IMR-90 (cell line): Measurements from ENCODE around the gene DOCK9. TPM values are rescaled to one million over a fixed set of nuclear protein-coding genes. Genes with fewer than 3 reads are reported as not detected.

ENCODE experiments used
- ATAC-seq: fragments of 200-7000 bp; cut with Tn5 transposase; 2 replicates; pipeline ENCODE4 v1.9.1; 2020; ENCODE audit warnings: low read depth, mild to moderate bottlenecking, moderate library complexity
- BruUV-seq: library from RNA; stranded (reverse); fragments of 400-500 nt; replicated peaks from 2 replicates; lab custom pipeline; 2021; lab: Mats Ljungman, UMichigan
- CTCF ChIA-PET: fragments of 300-600 bp; formaldehyde crosslinking; extraction: SDS; loops from one replicate; lab custom pipeline; 2021; ENCODE audit warnings: antibody characterized with exemption; lab: Yijun Ruan, JAX
- POLR2A ChIA-PET: fragments of 300-600 bp; sonication (Branson Sonifier 250); formaldehyde crosslinking; loops from one replicate; lab custom pipeline; 2022; ENCODE audit warnings: antibody characterized with exemption; ENCODE audit not compliant: unreplicated experiment; lab: Charles Lee
- DNase-seq: peaks from one replicate; pipeline ENCODE4 v3.0.0; 2013
- H2AFZ ChIP-seq: replicated peaks from 2 replicates; pipeline ENCODE3; 2013; ENCODE audit warnings: low read length, mild to moderate bottlenecking; ENCODE audit not compliant: poor library complexity
- H2AK5ac ChIP-seq: 2 replicates; pipeline ENCODE4 v1.6.1; 2013; ENCODE audit warnings: low read depth, low read length, inconsistent platforms
- H2AK9ac ChIP-seq: replicated peaks from 2 replicates; pipeline ENCODE3; 2013; ENCODE audit warnings: mild to moderate bottlenecking, low read depth, low read length, moderate library complexity; ENCODE audit not compliant: poor library complexity
- H2BK120ac ChIP-seq: 2 replicates; pipeline ENCODE4 v1.6.1; 2013; ENCODE audit warnings: low read depth, low read length, inconsistent platforms
- H2BK15ac ChIP-seq: 3 replicates; pipeline ENCODE4 v1.6.1; 2013; ENCODE audit warnings: low read depth, low read length, inconsistent platforms
- H2BK20ac ChIP-seq: 2 replicates; pipeline ENCODE4 v1.6.1; 2013; ENCODE audit warnings: low read depth, mild to moderate bottlenecking, inconsistent platforms, low read length, moderate library complexity
- H2BK5ac ChIP-seq: 2 replicates; pipeline ENCODE4 v1.6.1; 2013; ENCODE audit warnings: mild to moderate bottlenecking, low read depth, low read length, inconsistent platforms; ENCODE audit not compliant: poor library complexity, severe bottlenecking
- H3K14ac ChIP-seq: replicated peaks from 2 replicates; pipeline ENCODE4 v1.6.1; 2013; ENCODE audit warnings: low read depth, low read length, inconsistent platforms
- H3K18ac ChIP-seq: 2 replicates; pipeline ENCODE4 v1.6.1; 2013; ENCODE audit warnings: low read depth, low read length, control low read depth
- H3K23ac ChIP-seq: 2 replicates; pipeline ENCODE4 v1.6.1; 2013; ENCODE audit warnings: low read depth, low read length, inconsistent platforms
- H3K27ac ChIP-seq: 2 replicates; pipeline ENCODE4 v1.5.1; 2013; ENCODE audit warnings: mild to moderate bottlenecking, control low read depth, low read length; ENCODE audit not compliant: insufficient read depth
- H3K27me3 ChIP-seq: 2 replicates; pipeline ENCODE4 v1.6.1; 2013; ENCODE audit warnings: low read length; ENCODE audit not compliant: control insufficient read depth, insufficient read depth
- H3K36me3 ChIP-seq: 2 replicates; pipeline ENCODE4 v1.6.1; 2013; ENCODE audit warnings: low read length, mixed read lengths; ENCODE audit not compliant: control insufficient read depth, insufficient read depth
- H3K4ac ChIP-seq: 2 replicates; pipeline ENCODE4 v1.6.1; 2013; ENCODE audit warnings: low read depth, low read length, inconsistent platforms
- H3K4me1 ChIP-seq: 2 replicates; pipeline ENCODE4 v1.6.1; 2013; ENCODE audit warnings: low read length, mixed read lengths; ENCODE audit not compliant: control insufficient read depth, insufficient read depth
- H3K4me2 ChIP-seq: 2 replicates; pipeline ENCODE4 v1.6.1; 2013; ENCODE audit warnings: low read depth, mild to moderate bottlenecking, control low read depth, low read length, moderate library complexity
- H3K4me3 ChIP-seq: 2 replicates; pipeline ENCODE4 v1.5.1; 2013; ENCODE audit warnings: low read depth, mild to moderate bottlenecking, control low read depth, low read length, moderate library complexity; ENCODE audit not compliant: insufficient read depth
- H3K56ac ChIP-seq: 2 replicates; pipeline ENCODE4 v1.6.1; 2013; ENCODE audit warnings: low read length, inconsistent platforms; ENCODE audit not compliant: insufficient read depth; ENCODE audit errors: extremely low read depth
- H3K79me1 ChIP-seq, 2 experiments: 2 replicates each; pipeline ENCODE4 v1.6.1; 2013; ENCODE audit warnings: low read length in 2 of 2, inconsistent platforms in 1 of 2, low read depth in 1 of 2
- H3K9ac ChIP-seq: 2 replicates; pipeline ENCODE4 v1.6.1; 2013; ENCODE audit warnings: low read depth, low read length, control low read depth
- H3K9me1 ChIP-seq: 2 replicates; pipeline ENCODE4 v1.6.1; 2013; ENCODE audit warnings: low read length, inconsistent platforms; ENCODE audit not compliant: insufficient read depth
- H3K9me3 ChIP-seq: 2 replicates; pipeline ENCODE4 v1.6.1; 2013; ENCODE audit warnings: low read length; ENCODE audit not compliant: control insufficient read depth, insufficient read depth
- H4K20me1 ChIP-seq: 2 replicates; pipeline ENCODE4 v1.6.1; 2013; ENCODE audit warnings: low read length, inconsistent platforms; ENCODE audit not compliant: insufficient read depth
- H4K5ac ChIP-seq: 2 replicates; pipeline ENCODE4 v1.6.1; 2013; ENCODE audit warnings: mild to moderate bottlenecking, low read depth, low read length, control low read depth
- H4K8ac ChIP-seq, 2 experiments: 2 replicates each; pipeline ENCODE4 v1.6.1; 2013; ENCODE audit warnings: low read depth in 2 of 2, low read length in 2 of 2, control low read depth in 1 of 2, inconsistent platforms in 1 of 2
- H4K91ac ChIP-seq: 2 replicates; pipeline ENCODE4 v1.6.1; 2013; ENCODE audit warnings: low read depth, low read length, inconsistent platforms; ENCODE audit not compliant: insufficient read depth
- BHLHE40 ChIP-seq: fragments of 150-350 bp; IDR thresholded peaks from 2 replicates; pipeline ENCODE4 v1.6.1; 2016; ENCODE audit warnings: mild to moderate bottlenecking, low read depth, low read length
- CEBPB ChIP-seq: IDR thresholded peaks from 2 replicates; pipeline ENCODE4 v1.6.1; 2012; ENCODE audit warnings: low read depth, low read length, improper control_type of control experiment
- CHD1 ChIP-seq: IDR thresholded peaks from 2 replicates; pipeline ENCODE4 v1.6.1; 2012; ENCODE audit warnings: low read depth, low read length, improper control_type of control experiment
- CTCF ChIP-seq: conservative IDR thresholded peaks from 2 replicates; pipeline ENCODE4 v1.5.1; 2012; ENCODE audit warnings: mild to moderate bottlenecking, low read depth, low read length, improper control_type of control experiment
- FOS ChIP-seq: fragments of 150-350 bp; IDR thresholded peaks from 2 replicates; pipeline ENCODE4 v1.6.1; 2016; ENCODE audit warnings: low read depth, low read length
- MAFK ChIP-seq: IDR thresholded peaks from 2 replicates; pipeline ENCODE4 v1.6.1; 2012; ENCODE audit warnings: low read depth, low read length, improper control_type of control experiment
- MAZ ChIP-seq: IDR thresholded peaks from 2 replicates; pipeline ENCODE4 v1.6.1; 2012; ENCODE audit warnings: low read depth, mild to moderate bottlenecking, low read length, improper control_type of control experiment, moderate library complexity, borderline replicate concordance
- MXI1 ChIP-seq: IDR thresholded peaks from 2 replicates; pipeline ENCODE4 v1.6.1; 2012; ENCODE audit warnings: low read depth, mild to moderate bottlenecking, low read length, moderate library complexity, borderline replicate concordance
- NFE2L2 ChIP-seq: fragments of 150-350 bp; IDR thresholded peaks from 2 replicates; pipeline ENCODE4 v1.6.1; 2016; ENCODE audit warnings: low read depth, mild to moderate bottlenecking, low read length
- POLR2A ChIP-seq: IDR thresholded peaks from 2 replicates; pipeline ENCODE4 v1.6.1; 2012; ENCODE audit warnings: mild to moderate bottlenecking, low read depth, low read length
- RAD21 ChIP-seq: IDR thresholded peaks from 2 replicates; pipeline ENCODE4 v1.6.1; 2012; ENCODE audit warnings: low read length, improper control_type of control experiment
- RCOR1 ChIP-seq: IDR thresholded peaks from 2 replicates; pipeline ENCODE4 v1.6.1; 2012; ENCODE audit warnings: mild to moderate bottlenecking, low read length, improper control_type of control experiment; ENCODE audit not compliant: insufficient replicate concordance
- RFX5 ChIP-seq: IDR thresholded peaks from 2 replicates; pipeline ENCODE4 v1.8.0; 2012; ENCODE audit warnings: low read depth, mild to moderate bottlenecking, low read length, moderate library complexity
- SMC3 ChIP-seq: fragments of 150-350 bp; IDR thresholded peaks from 2 replicates; pipeline ENCODE4 v1.6.1; 2016; ENCODE audit warnings: low read depth, mild to moderate bottlenecking, antibody characterized with exemption, low read length, moderate library complexity
- USF2 ChIP-seq: fragments of 150-350 bp; IDR thresholded peaks from 2 replicates; pipeline ENCODE4 v1.6.1; 2017; ENCODE audit warnings: mild to moderate bottlenecking, antibody characterized with exemption, low read length, low read depth
- WGBS, 2 experiments: methylation state at CpG; one replicate each; pipeline versions ENCODE4 v1.1.5 to v1.1.7; 2013; ENCODE audit warnings: missing lambda C conversion rate in 2 of 2; ENCODE audit not compliant: insufficient read length in 1 of 2; ENCODE audit errors: extremely low coverage in 2 of 2; 5-methylcytosine and 5-hydroxymethylcytosine counted together
- dilution Hi-C: fragments of 300-500 bp; cut with HindIII; formaldehyde crosslinking; loops from one replicate; pipeline ENCODE4 v1.14.3; 2018; ENCODE audit warnings: low sequenced_read_pairs; ENCODE audit not compliant: unreplicated experiment
- in situ Hi-C: fragments of 300-500 bp; cut with MboI; formaldehyde crosslinking; loops from 3 replicates; pipeline ENCODE4 v1.14.3; 2019; ENCODE audit warnings: low sequenced_read_pairs, inconsistent platforms, mixed read lengths
- intact Hi-C: fragments of 100-400 bp; cut with micrococcal nuclease; formaldehyde crosslinking; loops from 2 replicates; pipeline ENCODE4 v1.10.0; 2022
- polyA plus RNA-seq, 3 experiments: library from polyadenylated mRNA; depleted of rRNA; stranded (reverse); fragments of >200 nt; gene quantifications; 2 replicates each; pipeline ENCODE4 v1.2.3, GENCODE V29; 2012; ENCODE audit warnings: low replicate concordance in 1 of 3
- total RNA-seq: library from RNA; depleted of rRNA; stranded (reverse); fragments of >200 nt; gene quantifications from 2 replicates; pipeline ENCODE4 v1.2.3, GENCODE V29; 2012
- TF ChIP-seq, protein P1 (sequence below): fragments of 150-350 bp; IDR thresholded peaks from 2 replicates; pipeline ENCODE4 v1.6.1; 2016; ENCODE audit warnings: low read depth, mild to moderate bottlenecking, low read length, moderate library complexity, borderline replicate concordance

Gene DOCK9
- total and polyA plus RNA-seq, 2 of the 4 experiments (the other 2 are of a cell fraction): 4.8 to 7.2 TPM

DNA sequence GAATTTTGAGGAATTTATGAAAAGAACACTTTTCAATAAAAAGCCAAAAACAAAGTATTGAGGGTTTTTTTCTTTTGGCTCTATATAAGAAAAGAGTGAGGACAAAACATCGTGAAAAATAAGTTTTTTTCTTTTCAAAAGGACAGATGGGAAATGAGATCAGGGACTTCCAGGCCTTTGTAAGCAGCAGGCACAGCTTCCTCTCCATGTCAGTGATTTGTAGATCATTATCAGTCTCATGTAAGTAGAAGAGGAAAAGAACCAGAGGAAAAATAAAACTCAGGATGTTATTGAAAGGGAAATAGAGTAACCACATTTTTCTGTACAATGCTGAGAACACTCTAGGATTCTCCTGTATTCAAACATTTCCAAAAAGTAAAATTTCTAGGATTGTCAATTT is 29.9 kb downstream of the DOCK9 start:
- Histone ChIP-seq H3K9me3 (no peaks in the 10 kb centered on the region), H3K23ac (no peak overlapping the region), H2BK15ac (no peak overlapping the region), H2BK20ac (no peak overlapping the region), H2BK120ac (no peak overlapping the region), H3K27me3 (no peaks in the 10 kb centered on the region), H3K4me3 (no peak overlapping the region), H4K8ac (no peak overlapping the region), H2AK5ac (no peak overlapping the region), H2BK5ac (no peak overlapping the region), H4K20me1 (no peaks in the 10 kb centered on the region; the same call in 1 of the 2 replicates), H3K36me3 (no peaks in the 10 kb centered on the region), H4K91ac (no peak overlapping the region), H3K27ac (no peak overlapping the region), H3K9me1 (peaks cover 11% of the 10 kb centered on the region; the same call in 1 of the 2 replicates), H3K56ac (no peak overlapping the region), H3K4me2 (no peak overlapping the region), H2AK9ac (no peak overlapping the region), H3K79me1 (peaks cover 0 to 4% of the 10 kb centered on the region in 2 experiments; a peak in 1 of 4 replicates), H3K4me1 (peaks cover 2% of the 10 kb centered on the region; the same call in 1 of the 2 replicates), H2AFZ (no peak overlapping the region), H3K9ac (no peak overlapping the region), H3K18ac (no peak overlapping the region), H3K4ac (no peak overlapping the region), H3K14ac (no peak overlapping the region), H4K5ac (no peak overlapping the region)
- DNase-seq: no peak
- BruUV-seq: no TSS peak
- intact Hi-C loops: no loop called here
- in situ Hi-C loops: no loop called here
- TF ChIP-seq MAZ (no peak), NFE2L2 (no peak), MXI1 (no peak), POLR2A (no peak), RCOR1 (no peak), CEBPB (no peak), RFX5 (no peak), SMC3 (no peak), USF2 (no peak), CHD1 (no peak), CTCF (no peak), MAFK (no peak), RAD21 (no peak), BHLHE40 (no peak), FOS (no peak)
- TF ChIP-seq, protein P1, sequence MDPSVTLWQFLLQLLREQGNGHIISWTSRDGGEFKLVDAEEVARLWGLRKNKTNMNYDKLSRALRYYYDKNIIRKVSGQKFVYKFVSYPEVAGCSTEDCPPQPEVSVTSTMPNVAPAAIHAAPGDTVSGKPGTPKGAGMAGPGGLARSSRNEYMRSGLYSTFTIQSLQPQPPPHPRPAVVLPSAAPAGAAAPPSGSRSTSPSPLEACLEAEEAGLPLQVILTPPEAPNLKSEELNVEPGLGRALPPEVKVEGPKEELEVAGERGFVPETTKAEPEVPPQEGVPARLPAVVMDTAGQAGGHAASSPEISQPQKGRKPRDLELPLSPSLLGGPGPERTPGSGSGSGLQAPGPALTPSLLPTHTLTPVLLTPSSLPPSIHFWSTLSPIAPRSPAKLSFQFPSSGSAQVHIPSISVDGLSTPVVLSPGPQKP: no peak
- dilution Hi-C loops: no loop called here
- POLR2A ChIA-PET: no interaction called here
- no peak for ATAC-seq
- CTCF ChIA-PET: no interaction called here
- no CpG with 5 or more reads among the region's 1 CpG for WGBS, 2 experiments
